ENCODE measurements around the gene FOSL2.

DNA sequence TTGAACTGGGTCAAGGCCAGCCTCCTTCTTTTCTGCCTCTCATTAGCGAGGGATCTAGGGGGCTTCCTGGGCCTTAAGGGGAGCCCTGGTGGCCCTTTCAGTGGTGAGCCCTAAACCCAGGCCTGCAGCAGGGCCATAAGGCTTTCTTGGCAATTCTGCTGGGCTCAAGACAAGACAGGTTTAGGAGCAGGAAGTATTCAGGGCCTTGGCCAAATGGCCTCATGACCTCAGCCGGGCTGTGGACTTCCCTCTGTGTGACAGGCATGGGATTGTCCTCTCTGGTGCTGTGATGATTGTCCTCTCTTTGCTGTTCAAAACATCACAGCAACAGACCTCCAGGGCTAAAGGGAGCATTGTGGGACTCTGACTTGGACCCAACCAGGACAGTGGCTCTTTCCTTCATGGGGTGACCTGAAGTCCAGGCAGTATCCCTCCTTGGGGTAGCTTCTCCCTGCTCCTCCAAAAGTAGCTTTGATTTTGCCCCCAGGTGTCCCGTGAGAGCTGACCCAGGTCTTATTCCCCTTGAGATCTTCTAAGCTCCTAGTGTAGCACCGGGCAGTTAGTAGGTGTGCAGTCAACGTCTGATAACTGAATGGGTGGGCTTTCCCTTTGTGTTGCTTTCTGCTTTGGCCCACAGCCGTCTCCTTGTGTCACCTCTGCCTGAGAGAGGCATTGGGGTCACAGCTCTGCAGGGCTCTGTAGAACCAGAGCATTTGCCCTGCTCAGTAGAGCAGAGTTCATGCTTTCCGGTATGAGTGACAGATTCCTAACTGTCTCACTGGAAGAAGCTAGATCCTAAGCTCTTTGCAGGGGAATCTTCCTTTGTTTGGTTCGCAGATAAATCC, 14.7 kb downstream of the FOSL2 start:
- TF ChIP-seq YY1 (IDR thresholded peaks at IDR 0.05; ENCODE audit: insufficient read depth, insufficient read length) (no peak), SUZ12 (IDR thresholded peaks at IDR 0.05; ENCODE audit: extremely low read depth, insufficient read depth, insufficient read length) (no peak), ZNF274 (IDR thresholded peaks at IDR 0.05; ENCODE audit: low read depth, low read length) (no peak)
